Neuronal stem cell (in vitro differentiated cells): ENCODE results near the gene CPSF6.

ENCODE experiments used
- DNase-seq: peaks from one replicate; pipeline ENCODE4 v3.0.0-alpha.2; 2013; ENCODE audit warnings: low spot score
- H2AFZ ChIP-seq: one replicate; pipeline ENCODE4 v1.6.1; 2013; ENCODE audit warnings: mild to moderate bottlenecking, low read length, inconsistent platforms
- H2AK5ac ChIP-seq: 2 replicates; pipeline ENCODE4 v1.6.1; 2013; ENCODE audit warnings: low read depth, mild to moderate bottlenecking, inconsistent platforms, low read length, moderate library complexity, mixed read lengths
- H2BK120ac ChIP-seq: 2 replicates; pipeline ENCODE4 v1.6.1; 2013; ENCODE audit warnings: low read depth, mild to moderate bottlenecking, inconsistent platforms, low read length, moderate library complexity, mixed read lengths
- H2BK12ac ChIP-seq: one replicate; pipeline ENCODE4 v1.6.1; 2013; ENCODE audit warnings: low read length, inconsistent platforms
- H2BK15ac ChIP-seq: 2 replicates; pipeline ENCODE4 v1.6.1; 2013; ENCODE audit warnings: mild to moderate bottlenecking, low read length, inconsistent platforms, mixed read lengths
- H2BK5ac ChIP-seq: one replicate; pipeline ENCODE4 v1.6.1; 2013; ENCODE audit warnings: inconsistent platforms, mild to moderate bottlenecking, low read length, moderate library complexity
- H3K14ac ChIP-seq: one replicate; pipeline ENCODE4 v1.6.1; 2013; ENCODE audit warnings: low read length, inconsistent platforms
- H3K18ac ChIP-seq: 2 replicates; pipeline ENCODE4 v1.6.1; 2013; ENCODE audit warnings: low read length, inconsistent platforms
- H3K23ac ChIP-seq: 2 replicates; pipeline ENCODE4 v1.6.1; 2013; ENCODE audit warnings: low read depth, mild to moderate bottlenecking, mixed read lengths, low read length, inconsistent platforms; ENCODE audit not compliant: poor library complexity
- H3K27ac ChIP-seq: replicated peaks from 3 replicates; pipeline ENCODE4 v1.5.1; 2013; ENCODE audit warnings: low read length, inconsistent platforms
- H3K27me3 ChIP-seq, 3 experiments: 2 replicates each; pipeline ENCODE4 v1.6.1; 2013; ENCODE audit warnings: low read length in 3 of 3, mild to moderate bottlenecking in 2 of 3, inconsistent platforms in 1 of 3, low read depth in 1 of 3, mixed read lengths in 1 of 3, moderate library complexity in 1 of 3; ENCODE audit not compliant: control insufficient read depth in 3 of 3, insufficient read depth in 3 of 3
- H3K36me3 ChIP-seq, 2 donors: replicated peaks in 1 of 2; 2 replicates each; pipeline ENCODE4 v1.6.1; 2013; ENCODE audit warnings: low read length in 2 of 2; ENCODE audit not compliant: control insufficient read depth in 2 of 2, insufficient read depth in 2 of 2
- H3K4ac ChIP-seq: 2 replicates; pipeline ENCODE4 v1.6.1; 2013; ENCODE audit warnings: inconsistent platforms, mild to moderate bottlenecking, low read length, moderate library complexity
- H3K4me1 ChIP-seq, 2 donors: 1 replicate in 1 of 2; 2 replicates in 1 of 2; pipeline ENCODE4 v1.6.1; 2013; ENCODE audit warnings: low read length in 2 of 2, low read depth in 1 of 2; ENCODE audit not compliant: control insufficient read depth in 2 of 2, insufficient read depth in 1 of 2
- H3K4me2 ChIP-seq: one replicate; pipeline ENCODE4 v1.6.1; 2013; ENCODE audit warnings: mild to moderate bottlenecking, low read length, inconsistent platforms; ENCODE audit not compliant: insufficient read depth, poor library complexity, severe bottlenecking
- H3K4me3 ChIP-seq, 2 donors: 2 replicates each; pipeline ENCODE4 v1.5.1; 2013; ENCODE audit warnings: low read length in 2 of 2, mild to moderate bottlenecking in 2 of 2, inconsistent platforms in 1 of 2, moderate library complexity in 1 of 2
- H3K79me1 ChIP-seq: one replicate; pipeline ENCODE4 v1.6.1; 2013; ENCODE audit warnings: low read depth, mild to moderate bottlenecking, inconsistent platforms, low read length, moderate library complexity
- H3K9ac ChIP-seq: one replicate; pipeline ENCODE4 v1.6.1; 2013; ENCODE audit warnings: mild to moderate bottlenecking, low read depth, low read length, inconsistent platforms; ENCODE audit not compliant: poor library complexity
- H3K9me3 ChIP-seq, 2 donors: replicated peaks in 1 of 2; 2 replicates each; pipeline versions ENCODE3 to v1.6.1; 2013; ENCODE audit warnings: low read length in 2 of 2, mild to moderate bottlenecking in 2 of 2, inconsistent platforms in 1 of 2, low read depth in 1 of 2, mixed read lengths in 1 of 2, moderate library complexity in 1 of 2; ENCODE audit not compliant: control insufficient read depth in 2 of 2, insufficient read depth in 1 of 2
- H4K8ac ChIP-seq: one replicate; pipeline ENCODE4 v1.6.1; 2013; ENCODE audit warnings: low read depth, mild to moderate bottlenecking, inconsistent platforms, low read length, moderate library complexity
- H4K91ac ChIP-seq: one replicate; pipeline ENCODE4 v1.6.1; 2013; ENCODE audit warnings: low read length, low read depth, mild to moderate bottlenecking, inconsistent platforms; ENCODE audit not compliant: poor library complexity
- WGBS, 2 donors: extraction: QIAGEN DNeasy Blood & Tissue Kit; methylation state at CpG; one replicate each; pipeline ENCODE4 v1.1.7; 2013; ENCODE audit warnings: missing lambda C conversion rate in 2 of 2, mixed read lengths in 1 of 2; ENCODE audit not compliant: insufficient read length in 2 of 2, insufficient replicate concordance in 1 of 2; ENCODE audit errors: extremely low coverage in 2 of 2; 5-methylcytosine and 5-hydroxymethylcytosine counted together

Gene CPSF6

DNA sequence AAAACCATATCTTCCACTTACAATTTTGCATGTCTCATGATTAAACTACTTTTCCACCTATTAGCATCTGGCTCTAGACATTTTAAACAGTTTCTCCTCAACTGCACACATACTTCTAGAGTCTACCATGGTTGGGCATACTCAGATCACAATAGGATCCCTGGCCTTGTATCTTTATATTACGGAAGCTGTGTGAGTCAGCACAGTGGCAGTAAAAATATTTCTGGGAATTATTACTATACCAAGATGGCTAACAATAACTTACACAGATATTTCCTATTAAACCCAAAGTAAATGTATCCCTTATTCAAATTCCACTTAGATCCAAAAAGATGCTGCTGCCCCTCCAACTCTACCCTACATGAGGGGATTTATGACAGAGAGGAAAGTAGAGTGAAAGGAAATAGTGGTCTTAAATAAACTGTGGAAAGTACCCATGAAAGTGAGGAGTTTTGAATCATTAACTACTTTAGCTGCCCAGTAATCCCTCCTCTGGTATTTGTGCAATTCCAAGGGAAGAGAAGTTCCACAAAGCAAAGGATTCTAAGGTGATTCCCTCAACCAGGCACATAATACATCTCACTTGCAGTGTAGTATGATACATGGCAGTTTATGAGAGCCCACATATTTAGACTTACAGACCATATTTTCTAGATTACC is 14.0 kb upstream of the CPSF6 start:
- Histone ChIP-seq H3K14ac (no peak overlapping the region), H3K4me1 (no peaks in the 10 kb centered on the region), H3K9ac (no peak overlapping the region), H3K9me3 (no peaks in the 10 kb centered on the region), H3K4ac (no peak overlapping the region), H3K4me2 (no peak overlapping the region), H3K36me3 (no peaks in the 10 kb centered on the region), H2BK120ac (no peak overlapping the region), H3K27me3 (no peaks in the 10 kb centered on the region), H3K23ac (no peak overlapping the region), H2BK15ac (no peak overlapping the region), H2BK5ac (no peak overlapping the region), H3K4me3 (no peak overlapping the region), H4K8ac (no peak overlapping the region), H3K27ac (no peak overlapping the region), H3K79me1 (no peaks in the 10 kb centered on the region), H3K18ac (no peak overlapping the region), H2BK12ac (no peak overlapping the region), H2AK5ac (no peak overlapping the region), H2AFZ (no peak overlapping the region), H4K91ac (no peak overlapping the region)
- no CpG with 5 or more reads among the region's 1 CpG for WGBS, 2 donors
- DNase-seq: no peak

DNA sequence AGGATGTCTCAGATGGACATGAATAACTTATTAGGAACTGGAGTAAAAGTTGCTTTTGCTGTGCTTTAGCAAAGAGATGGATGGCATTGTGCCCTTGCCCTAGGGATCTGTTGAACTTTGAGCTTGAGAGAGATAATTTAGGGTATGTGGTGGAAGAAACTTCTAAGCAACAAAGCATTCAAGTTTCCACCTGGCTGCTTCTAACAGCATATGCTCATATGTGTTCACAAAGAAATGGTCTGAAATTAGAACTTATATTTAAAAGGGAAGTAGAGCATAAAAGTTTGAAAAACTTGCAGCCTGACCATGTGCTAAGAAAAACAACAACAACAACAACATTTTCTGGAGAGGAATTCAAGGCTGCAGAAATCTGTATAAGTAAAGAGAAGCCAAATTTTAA is 7.9 kb upstream of the CPSF6 start:
- Histone ChIP-seq H2BK12ac (no peak overlapping the region), H3K23ac (no peak overlapping the region), H2BK120ac (no peak overlapping the region), H3K4ac (no peak overlapping the region), H3K18ac (no peak overlapping the region), H2BK15ac (no peak overlapping the region), H4K8ac (no peak overlapping the region), H4K91ac (no peak overlapping the region), H2BK5ac (no peak overlapping the region), H3K9ac (no peak overlapping the region), H3K4me1 (no peaks in the 10 kb centered on the region), H3K79me1 (no peaks in the 10 kb centered on the region), H3K14ac (no peak overlapping the region), H3K27me3 (no peaks in the 10 kb centered on the region), H3K36me3 (no peaks in the 10 kb centered on the region), H3K9me3 (peaks cover 0 to 2% of the 10 kb centered on the region in 2 donors), H2AFZ (no peak overlapping the region), H3K4me3 (no peak overlapping the region), H2AK5ac (no peak overlapping the region), H3K27ac (no peak overlapping the region), H3K4me2 (no peak overlapping the region)
- no peak for DNase-seq

DNA sequence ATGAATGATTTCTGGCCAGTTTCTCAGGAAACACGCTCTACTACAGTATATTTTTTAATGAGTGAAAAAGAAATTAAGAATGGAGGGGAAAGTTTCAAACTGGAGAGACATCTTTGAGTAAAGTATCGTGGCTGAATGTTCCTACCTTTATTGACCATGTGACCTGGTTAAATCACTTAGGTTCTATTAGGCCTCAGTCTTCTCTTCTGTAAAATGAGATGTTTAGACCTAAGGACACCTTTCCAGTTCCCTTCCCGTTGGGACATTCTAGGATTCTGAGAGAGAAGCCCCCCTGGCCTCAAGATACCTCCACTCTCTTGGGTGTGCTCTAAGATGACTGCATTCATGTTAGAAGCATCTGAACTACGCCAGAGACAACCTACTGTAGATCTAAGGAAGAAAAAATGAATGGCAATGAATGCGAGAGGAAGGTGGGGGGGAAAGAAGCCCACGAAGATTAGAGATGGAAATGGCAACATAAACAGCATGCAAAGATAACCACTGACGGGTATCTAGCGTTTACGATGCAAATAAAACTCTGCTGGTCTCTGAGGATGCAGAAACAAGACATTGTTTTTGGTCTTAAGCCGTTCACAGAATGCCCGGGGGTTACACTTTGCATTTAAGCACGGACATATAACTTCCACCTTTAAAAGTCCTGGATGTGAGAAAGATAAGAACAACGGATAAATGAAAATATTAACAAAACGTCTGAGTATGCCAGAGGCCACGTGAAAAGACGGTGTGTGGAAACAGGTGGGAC is 599 bp upstream of the CPSF6 start:
- no CpG with 5 or more reads among the region's 16 CpGs for WGBS, 2 donors
- no peak for DNase-seq

DNA sequence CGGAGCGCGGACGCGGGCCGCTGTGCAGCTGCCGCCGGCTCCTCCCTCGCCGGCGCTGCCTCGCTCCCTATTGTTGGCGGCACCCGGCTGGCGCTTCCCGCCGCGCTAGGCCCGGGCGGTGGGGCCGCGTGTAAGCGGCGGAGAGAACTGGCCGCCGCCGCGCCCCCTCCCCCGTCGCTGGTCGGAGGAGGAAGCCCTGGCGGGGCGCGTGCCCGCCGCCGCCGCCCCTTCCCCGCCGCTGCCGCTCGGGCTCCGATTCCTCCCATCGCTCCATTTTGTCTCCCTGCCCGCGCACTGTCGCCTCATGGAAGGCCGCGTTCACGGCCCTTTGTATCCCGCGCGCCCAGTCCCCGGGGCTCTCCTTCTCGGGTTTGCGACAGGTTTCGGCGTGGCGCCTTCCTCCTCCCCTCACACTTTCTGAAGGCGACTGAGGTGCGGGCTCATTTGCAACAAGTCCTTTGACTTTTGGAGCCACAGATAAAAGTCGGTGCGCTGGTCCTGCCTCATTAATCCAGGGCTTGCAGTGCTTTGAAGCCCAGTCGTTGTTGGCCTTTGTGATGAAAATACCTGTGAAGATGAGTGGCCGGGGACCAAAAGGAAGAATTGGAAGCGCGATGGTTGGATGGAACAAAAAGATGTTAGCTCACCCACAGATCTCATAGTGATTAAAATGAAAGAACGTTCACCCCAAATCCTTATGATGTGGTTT is 707 bp downstream of the CPSF6 start:
- Histone ChIP-seq H3K4ac (no peak overlapping the region), H2BK120ac (no peak overlapping the region)
- WGBS, 2 donors: no CpG with 5 or more reads among the region's 68 CpGs

More for the DNA sequence above, 599 bp upstream of the CPSF6 start:
- Histone ChIP-seq H4K8ac (no peak overlapping the region), H3K27me3 (no peaks in the 10 kb centered on the region), H3K9me3 (no peaks in the 10 kb centered on the region), H3K27ac (peak overlapping the region; percentile 39), H3K14ac (no peak overlapping the region), H2BK120ac (no peak overlapping the region), H4K91ac (no peak overlapping the region), H3K79me1 (peaks cover 3% of the 10 kb centered on the region), H3K4me3 (peak overlapping the region; percentile 48 to 65), H3K36me3 (peaks cover 0 to 31% of the 10 kb centered on the region in 2 donors), H3K18ac (peak overlapping the region; percentile 28), H2BK5ac (no peak overlapping the region), H2AFZ (peak overlapping the region; percentile 79), H3K9ac (no peak overlapping the region), H2BK15ac (no peak overlapping the region), H3K4me1 (peaks cover 0 to 6% of the 10 kb centered on the region in 2 donors), H2AK5ac (peak overlapping the region; percentile 11), H3K4ac (no peak overlapping the region), H3K4me2 (peak overlapping the region; percentile 54), H3K23ac (no peak overlapping the region), H2BK12ac (no peak overlapping the region)

More for the DNA sequence above, 707 bp downstream of the CPSF6 start:
- H3K4me3 ChIP-seq: peak overlapping the region; percentile 65 to 95
- H3K9me3 ChIP-seq: peaks cover 0 to 8% of the 10 kb centered on the region in 2 donors
- peak overlapping the region; percentile 99 for H2AK5ac ChIP-seq
- H2BK5ac ChIP-seq: peak overlapping the region; percentile 66
- no peak overlapping the region for H4K8ac ChIP-seq
- DNase-seq: peak; percentile 39
- H3K4me2 ChIP-seq: peak overlapping the region; percentile 40
- H3K9ac ChIP-seq: peak overlapping the region; percentile 95
- peaks cover 3 to 44% of the 10 kb centered on the region in 2 donors for H3K36me3 ChIP-seq
- H2BK15ac ChIP-seq: no peak overlapping the region
- peaks cover 0 to 8% of the 10 kb centered on the region in 2 donors for H3K4me1 ChIP-seq
- H3K27me3 ChIP-seq: no peaks in the 10 kb centered on the region
- peak overlapping the region; percentile 95 for H3K18ac ChIP-seq
- peak overlapping the region; percentile 94 for H3K14ac ChIP-seq
- H2AFZ ChIP-seq: peak overlapping the region; percentile 79
- peaks cover 3% of the 10 kb centered on the region for H3K79me1 ChIP-seq
- H2BK12ac ChIP-seq: no peak overlapping the region
- H3K23ac ChIP-seq: peak overlapping the region; percentile 80
- peak overlapping the region; percentile 91 for H3K27ac ChIP-seq
- no peak overlapping the region for H4K91ac ChIP-seq
